HL-60 (cell line): ENCODE measurements around the gene CTNNA3.

Experiments used
- DNase-seq, 2 experiments: peaks; one replicate each; pipeline ENCODE4 v3.0.0-alpha.2; 2010 to 2020; ENCODE audit warnings: low read depth in 1 of 2, low spot score in 1 of 2
- H3K27ac ChIP-seq: fragments of 250-450 bp; sonication (Bioruptor Pico); replicated peaks from 2 replicates; pipeline ENCODE4 v1.5.1; 2020; ENCODE audit warnings: mild to moderate bottlenecking, moderate library complexity
- H3K27me3 ChIP-seq: fragments of 250-450 bp; sonication (Bioruptor Pico); 2 replicates; pipeline ENCODE4 v1.5.1; 2021; ENCODE audit warnings: mild to moderate bottlenecking, moderate library complexity; ENCODE audit not compliant: insufficient read depth, poor library complexity, severe bottlenecking
- H3K4me3 ChIP-seq: replicated peaks from 2 replicates; pipeline ENCODE4 v1.5.1; 2011; ENCODE audit warnings: mild to moderate bottlenecking, control low read depth, low read length; ENCODE audit not compliant: insufficient read depth
- CTCF ChIP-seq: IDR thresholded peaks from one replicate; pipeline ENCODE4 v1.5.1; 2011; ENCODE audit warnings: low read length, control low read depth, inconsistent platforms; ENCODE audit not compliant: insufficient read depth
- GABPA ChIP-seq: IDR thresholded peaks from 2 replicates; pipeline ENCODE4 v1.6.1; 2012; ENCODE audit warnings: low read depth
- POLR2AphosphoS5 ChIP-seq: IDR thresholded peaks from 2 replicates; pipeline ENCODE4 v1.6.1; 2012; ENCODE audit warnings: low read depth
- REST ChIP-seq: IDR thresholded peaks from 2 replicates; pipeline ENCODE4 v1.6.1; 2012; ENCODE audit warnings: low read depth; ENCODE audit not compliant: insufficient replicate concordance
- SPI1 ChIP-seq: IDR thresholded peaks from 2 replicates; pipeline ENCODE4 v1.6.1; 2012; ENCODE audit warnings: low read depth, mild to moderate bottlenecking, borderline replicate concordance

Gene CTNNA3

DNA sequence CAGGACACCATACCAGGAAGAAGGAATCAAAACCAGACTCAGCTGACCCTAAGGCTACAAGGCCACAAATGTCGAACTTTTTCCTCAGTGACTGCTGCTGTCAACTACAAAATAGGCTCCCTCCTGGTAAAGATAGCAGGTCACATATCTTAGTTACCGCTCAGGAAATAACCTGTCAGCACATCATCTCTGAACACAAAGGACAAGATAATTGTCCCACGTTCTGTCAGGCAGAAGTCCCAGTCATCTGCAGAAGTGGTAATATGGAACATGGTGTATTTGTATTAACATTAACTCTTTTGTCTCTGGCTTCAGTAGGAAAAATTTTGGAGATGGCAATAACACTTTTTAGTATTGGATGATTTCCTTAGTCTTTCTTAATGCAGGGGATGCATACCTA lies 1400.4 kb downstream of the CTNNA3 start:
- no peak for DNase-seq
- no peaks in the 10 kb centered on the region for H3K27me3 ChIP-seq
- no peak overlapping the region for H3K27ac ChIP-seq
- TF ChIP-seq CTCF (no peak), POLR2AphosphoS5 (no peak), SPI1 (no peak), GABPA (no peak), REST (no peak)
- no peak overlapping the region for H3K4me3 ChIP-seq

GRCh38 chr10:66294538-66294937 lies 1401.5 kb downstream of the CTNNA3 start:
- no peak for DNase-seq
- no peak overlapping the region for H3K4me3 ChIP-seq
- no peak overlapping the region for H3K27ac ChIP-seq
- TF ChIP-seq REST, result no peak
- no peak for TF ChIP-seq CTCF
- no peak for TF ChIP-seq POLR2AphosphoS5
- H3K27me3 ChIP-seq, result no peaks in the 10 kb centered on the region

DNA sequence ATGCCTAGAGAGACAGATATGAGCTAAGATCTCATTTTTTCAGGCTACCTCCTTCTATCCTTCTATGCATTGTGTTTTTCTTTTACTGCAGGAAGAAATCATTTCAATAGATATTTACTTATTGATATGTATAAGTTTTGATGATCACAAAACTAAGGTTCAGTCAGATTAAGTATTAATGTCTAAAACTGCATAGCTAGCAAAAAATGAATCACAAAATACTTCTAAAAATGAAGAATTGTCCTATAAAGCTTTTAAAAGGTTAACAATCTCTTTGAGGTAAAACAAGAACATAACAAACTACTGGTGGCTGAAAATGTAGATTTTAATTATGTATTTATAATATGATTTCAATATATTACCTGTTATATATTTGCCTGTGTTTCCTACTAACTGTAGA lies 1403.1 kb downstream of the CTNNA3 start:
- TF ChIP-seq REST (no peak), SPI1 (no peak), CTCF (no peak), GABPA (no peak), POLR2AphosphoS5 (no peak)
- H3K27ac ChIP-seq, result no peak overlapping the region
- H3K4me3 ChIP-seq, result no peak overlapping the region
- DNase-seq, result no peak
- H3K27me3 ChIP-seq, result no peaks in the 10 kb centered on the region
